Forelimb muscle (tissue), 1 donor: ENCODE results near the gene SEPTIN5. TPM values are rescaled to one million over a fixed set of nuclear protein-coding genes. Genes with fewer than 3 reads are reported as not detected.
"Not testable (repeated sequence)": the region's sequence is repeated elsewhere in the genome, so short reads cannot be mapped to it uniquely, and the experiment has no call there.

Experiments used
- DNase-seq: peaks from one replicate; pipeline ENCODE4 v3.0.0-alpha.2; 2013; ENCODE audit warnings: low read depth
- polyA plus RNA-seq: library from polyadenylated mRNA; unstranded; fragments of 120-200 nt; gene quantifications from one replicate; pipeline ENCODE4 v1.2.1, GENCODE V29; 2013; ENCODE audit not compliant: insufficient read length

Gene SEPTIN5
- polyA plus RNA-seq, 1 donor, result 130 TPM

- no peak for DNase-seq
Measured at GRCh38 chr22:19680911-19681862, 33.1 kb upstream of the SEPTIN5 start.

GRCh38 chr22:19681863-19682245 is 32.4 kb upstream of the SEPTIN5 start:
- no peak for DNase-seq

- no peak for DNase-seq
Measured at GRCh38 chr22:19686946-19687345, 27.4 kb upstream of the SEPTIN5 start.

GRCh38 chr22:19687561-19688300 is 26.6 kb upstream of the SEPTIN5 start:
- no peak for DNase-seq

GRCh38 chr22:19688301-19689290 is 25.7 kb upstream of the SEPTIN5 start:
- no peak for DNase-seq

- DNase-seq, result no peak
Measured at GRCh38 chr22:19689408-19689807, 24.9 kb upstream of the SEPTIN5 start.

- DNase-seq, result no peak
Measured at GRCh38 chr22:19691007-19691720, 23.1 kb upstream of the SEPTIN5 start.

- no peak for DNase-seq
Measured at GRCh38 chr22:19691721-19692341, 22.5 kb upstream of the SEPTIN5 start.

- DNase-seq, result no peak
Measured at GRCh38 chr22:19693581-19693980, 20.7 kb upstream of the SEPTIN5 start.

- no peak for DNase-seq
Measured at GRCh38 chr22:19693981-19694670, 20.2 kb upstream of the SEPTIN5 start.

- DNase-seq, result no peak
Measured at GRCh38 chr22:19694696-19695095, 19.6 kb upstream of the SEPTIN5 start.

GRCh38 chr22:19696504-19697276 is 17.6 kb upstream of the SEPTIN5 start:
- no peak for DNase-seq

- not testable (repeated sequence) for DNase-seq
Measured at GRCh38 chr22:19697871-19698270, 16.4 kb upstream of the SEPTIN5 start.

- no peak for DNase-seq
Measured at GRCh38 chr22:19700790-19701419, 13.4 kb upstream of the SEPTIN5 start.

- no peak for DNase-seq
Measured at GRCh38 chr22:19701420-19702145, 12.7 kb upstream of the SEPTIN5 start.

- no peak for DNase-seq
Measured at GRCh38 chr22:19703869-19704268, 10.4 kb upstream of the SEPTIN5 start.

- DNase-seq, result no peak
Measured at GRCh38 chr22:19704355-19705015, 9.8 kb upstream of the SEPTIN5 start.
